ENCODE data around the gene SMAD5. TPM values are rescaled to one million over a fixed set of nuclear protein-coding genes. Genes with fewer than 3 reads are reported as not detected.

SMAD5 gene
- total RNA-seq, 1 donor from 2014 or later, result 93.4 TPM

- no peaks in the 10 kb centered on the region for H3K36me3 Mint-ChIP-seq
- no peak for DNase-seq (ENCODE audit: low spot score in 2 of 2, unreplicated experiment in 2 of 2)
- TF ChIP-seq, protein P1, sequence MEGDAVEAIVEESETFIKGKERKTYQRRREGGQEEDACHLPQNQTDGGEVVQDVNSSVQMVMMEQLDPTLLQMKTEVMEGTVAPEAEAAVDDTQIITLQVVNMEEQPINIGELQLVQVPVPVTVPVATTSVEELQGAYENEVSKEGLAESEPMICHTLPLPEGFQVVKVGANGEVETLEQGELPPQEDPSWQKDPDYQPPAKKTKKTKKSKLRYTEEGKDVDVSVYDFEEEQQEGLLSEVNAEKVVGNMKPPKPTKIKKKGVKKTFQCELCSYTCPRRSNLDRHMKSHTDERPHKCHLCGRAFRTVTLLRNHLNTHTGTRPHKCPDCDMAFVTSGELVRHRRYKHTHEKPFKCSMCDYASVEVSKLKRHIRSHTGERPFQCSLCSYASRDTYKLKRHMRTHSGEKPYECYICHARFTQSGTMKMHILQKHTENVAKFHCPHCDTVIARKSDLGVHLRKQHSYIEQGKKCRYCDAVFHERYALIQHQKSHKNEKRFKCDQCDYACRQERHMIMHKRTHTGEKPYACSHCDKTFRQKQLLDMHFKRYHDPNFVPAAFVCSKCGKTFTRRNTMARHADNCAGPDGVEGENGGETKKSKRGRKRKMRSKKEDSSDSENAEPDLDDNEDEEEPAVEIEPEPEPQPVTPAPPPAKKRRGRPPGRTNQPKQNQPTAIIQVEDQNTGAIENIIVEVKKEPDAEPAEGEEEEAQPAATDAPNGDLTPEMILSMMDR (IDR thresholded peaks at IDR 0.05; ENCODE audit: unreplicated experiment), result no peak
- H3K9me3 Mint-ChIP-seq, result no peaks in the 10 kb centered on the region
- H3K27me3 Mint-ChIP-seq (ENCODE audit: low read depth), result peaks cover 13% of the 10 kb centered on the region
- no peak overlapping the region for H3K27ac Mint-ChIP-seq
- H3K4me3 Mint-ChIP-seq, result no peak overlapping the region
- H3K4me1 Mint-ChIP-seq, result peaks cover 9% of the 10 kb centered on the region
Observed at GRCh38 chr5:136090319-136090718, 42.3 kb upstream of the SMAD5 start.

DNA sequence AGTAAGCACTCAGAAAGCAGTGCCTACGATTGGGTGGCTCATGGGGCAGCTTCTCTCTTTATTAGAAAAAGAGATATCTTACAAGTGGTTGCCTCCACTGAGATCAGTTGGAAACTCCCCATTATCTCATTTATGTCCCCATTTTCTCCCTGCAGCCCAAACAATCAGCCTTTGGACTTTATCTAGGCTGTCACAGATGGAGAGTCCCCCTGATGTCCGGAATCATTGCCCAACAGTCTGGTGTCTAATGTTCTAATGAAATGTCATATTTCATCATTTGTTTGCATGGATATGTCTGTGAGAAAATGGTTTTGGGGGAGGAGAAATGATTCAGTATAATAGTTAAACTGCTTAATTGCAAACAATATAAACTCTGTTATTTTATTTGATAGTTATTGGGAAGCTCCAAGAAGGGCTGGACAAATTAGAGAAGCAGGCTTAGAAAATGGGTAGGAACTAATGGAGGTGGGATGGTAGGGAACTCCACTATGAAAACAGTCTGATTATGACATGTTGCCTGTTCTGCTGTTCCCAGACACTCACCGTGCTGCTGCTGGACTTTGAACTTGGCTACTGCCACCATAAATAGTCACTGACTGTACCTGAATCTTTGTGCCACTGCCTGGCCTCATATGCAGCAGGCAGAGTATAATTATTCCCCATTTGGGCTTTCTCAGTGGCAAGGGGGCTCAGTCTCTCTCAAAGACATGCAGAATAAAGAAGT is 38.3 kb upstream of the SMAD5 start:
- peaks cover 25% of the 10 kb centered on the region for H3K4me1 Mint-ChIP-seq
- no peaks in the 10 kb centered on the region for H3K36me3 Mint-ChIP-seq
- TF ChIP-seq, protein P1 (IDR thresholded peaks at IDR 0.05; ENCODE audit: unreplicated experiment), result no peak
- no peak overlapping the region for H3K4me3 Mint-ChIP-seq
- DNase-seq (ENCODE audit: low spot score in 2 of 2, unreplicated experiment in 2 of 2), result no peak
- H3K27me3 Mint-ChIP-seq (ENCODE audit: low read depth), result peaks cover 10% of the 10 kb centered on the region
- no peaks in the 10 kb centered on the region for H3K9me3 Mint-ChIP-seq
- H3K27ac Mint-ChIP-seq, result no peak overlapping the region

DNA sequence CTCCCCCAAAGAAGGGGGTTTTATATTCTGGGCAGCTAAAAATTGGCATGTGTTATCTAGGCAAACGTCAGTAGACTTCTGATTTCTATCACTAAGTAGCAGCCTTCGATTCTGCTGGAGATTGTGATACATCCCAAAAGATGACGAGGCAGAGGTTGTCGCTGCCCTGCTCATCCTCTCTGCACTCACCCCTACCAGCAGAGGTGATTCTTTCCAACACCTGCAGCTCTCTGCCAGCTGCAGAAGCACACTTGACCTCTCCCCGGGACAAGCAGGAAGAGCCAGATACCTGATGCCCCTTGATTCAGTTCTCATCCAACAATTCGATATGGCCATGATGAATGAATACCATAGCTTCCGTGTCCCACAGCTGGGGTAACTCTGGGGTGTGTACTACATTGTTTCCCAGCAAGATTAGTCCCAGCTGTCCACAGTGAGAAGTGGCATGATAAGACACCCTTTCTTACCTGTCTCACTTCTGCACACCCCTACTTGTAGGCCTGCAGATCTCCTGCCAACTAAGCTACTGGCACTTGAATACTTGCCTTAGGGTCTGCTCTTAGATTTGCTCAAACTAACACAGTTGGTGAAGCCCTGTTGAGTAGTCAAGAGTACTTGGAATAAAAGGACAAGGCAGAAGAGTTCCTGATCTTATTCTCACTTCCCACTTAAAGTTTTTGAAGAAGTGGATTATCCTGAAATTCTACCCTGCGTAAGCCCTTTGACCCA is 37.6 kb upstream of the SMAD5 start:
- Mint-ChIP-seq H3K4me3 (no peak overlapping the region), H3K36me3 (no peaks in the 10 kb centered on the region), H3K4me1 (peaks cover 18% of the 10 kb centered on the region), H3K9me3 (no peaks in the 10 kb centered on the region), H3K27ac (no peak overlapping the region), H3K27me3 (ENCODE audit: low read depth) (peaks cover 10% of the 10 kb centered on the region)
- no peak for DNase-seq (ENCODE audit: low spot score in 2 of 2, unreplicated experiment in 2 of 2)
- TF ChIP-seq, protein P1 (IDR thresholded peaks at IDR 0.05; ENCODE audit: unreplicated experiment), result no peak

DNA sequence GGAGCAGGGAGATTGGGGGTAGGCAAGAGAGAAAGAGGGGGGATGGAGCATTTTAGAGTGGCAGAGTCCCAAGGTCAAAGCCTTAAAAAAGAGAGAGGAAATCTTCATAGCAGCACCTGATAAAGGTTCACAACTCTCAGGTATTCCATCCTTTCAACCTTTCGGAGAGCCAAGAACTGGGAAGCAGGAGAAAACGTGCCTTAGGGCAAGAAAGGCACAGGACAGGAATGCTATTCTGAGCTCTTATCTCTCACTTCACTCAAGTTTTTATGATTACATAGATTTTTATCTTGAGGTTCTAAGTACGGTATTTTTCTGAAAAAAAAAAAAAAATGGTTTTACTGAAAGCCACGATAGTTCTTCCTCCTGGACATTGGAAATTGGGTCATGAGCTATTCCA is 34.5 kb upstream of the SMAD5 start:
- no peaks in the 10 kb centered on the region for H3K9me3 Mint-ChIP-seq
- no peaks in the 10 kb centered on the region for H3K36me3 Mint-ChIP-seq
- peaks cover 18% of the 10 kb centered on the region for H3K4me1 Mint-ChIP-seq
- TF ChIP-seq, protein P1 (IDR thresholded peaks at IDR 0.05; ENCODE audit: unreplicated experiment), result no peak
- no peak overlapping the region for H3K27ac Mint-ChIP-seq
- no peak for DNase-seq (ENCODE audit: low spot score in 2 of 2, unreplicated experiment in 2 of 2)
- H3K27me3 Mint-ChIP-seq (ENCODE audit: low read depth), result peaks cover 14% of the 10 kb centered on the region
- H3K4me3 Mint-ChIP-seq, result no peak overlapping the region

DNA sequence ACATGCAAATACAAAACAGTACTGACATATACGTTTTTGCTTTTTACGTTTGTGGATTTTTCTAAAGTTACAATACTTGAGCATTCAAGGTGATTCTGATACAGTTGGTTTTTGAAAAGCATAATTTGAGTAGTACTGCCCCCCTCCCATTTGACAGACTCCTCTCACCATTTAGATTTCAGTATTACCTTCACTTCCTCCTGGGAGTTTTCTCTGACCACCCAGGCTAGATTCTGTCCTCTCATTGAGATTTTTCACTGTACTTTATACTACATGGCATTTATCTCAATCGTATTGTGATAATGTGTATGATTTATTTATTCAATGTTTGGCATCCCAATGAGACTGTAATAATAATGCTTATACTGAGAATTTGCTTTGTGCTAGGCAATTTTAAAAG is 32.8 kb upstream of the SMAD5 start:
- H3K27me3 Mint-ChIP-seq (ENCODE audit: low read depth), result peaks cover 8% of the 10 kb centered on the region
- no peaks in the 10 kb centered on the region for H3K9me3 Mint-ChIP-seq
- DNase-seq (ENCODE audit: low spot score in 2 of 2, unreplicated experiment in 2 of 2), result no peak
- H3K4me1 Mint-ChIP-seq, result peaks cover 33% of the 10 kb centered on the region
- no peak overlapping the region for H3K4me3 Mint-ChIP-seq
- TF ChIP-seq, protein P1 (IDR thresholded peaks at IDR 0.05; ENCODE audit: unreplicated experiment), result no peak
- no peaks in the 10 kb centered on the region for H3K36me3 Mint-ChIP-seq
- no peak overlapping the region for H3K27ac Mint-ChIP-seq

Measured in mesothelial cell of epicardium (in vitro differentiated cells).